Peyer's patch (tissue), 4 donors: ENCODE results near the gene EPHA6.

Source experiments
- CTCF ChIP-seq, 6 experiments: fragments of 450-650 bp in 4 of 6; fragments of 200-600 bp in 2 of 6; sonication (generic) in 1 of 6; IDR thresholded peaks; one replicate each; pipeline ENCODE4 v1.5.1; 2017 to 2019; ENCODE audit warnings: antibody characterized with exemption in 6 of 6, mild to moderate bottlenecking in 3 of 6, moderate library complexity in 1 of 6
- POLR2A ChIP-seq, 2 donors: fragments of 450-650 bp; IDR thresholded peaks; one replicate each; pipeline ENCODE4 v1.5.1; 2017; ENCODE audit warnings: antibody characterized with exemption in 2 of 2, mild to moderate bottlenecking in 2 of 2, moderate library complexity in 2 of 2

DNA sequence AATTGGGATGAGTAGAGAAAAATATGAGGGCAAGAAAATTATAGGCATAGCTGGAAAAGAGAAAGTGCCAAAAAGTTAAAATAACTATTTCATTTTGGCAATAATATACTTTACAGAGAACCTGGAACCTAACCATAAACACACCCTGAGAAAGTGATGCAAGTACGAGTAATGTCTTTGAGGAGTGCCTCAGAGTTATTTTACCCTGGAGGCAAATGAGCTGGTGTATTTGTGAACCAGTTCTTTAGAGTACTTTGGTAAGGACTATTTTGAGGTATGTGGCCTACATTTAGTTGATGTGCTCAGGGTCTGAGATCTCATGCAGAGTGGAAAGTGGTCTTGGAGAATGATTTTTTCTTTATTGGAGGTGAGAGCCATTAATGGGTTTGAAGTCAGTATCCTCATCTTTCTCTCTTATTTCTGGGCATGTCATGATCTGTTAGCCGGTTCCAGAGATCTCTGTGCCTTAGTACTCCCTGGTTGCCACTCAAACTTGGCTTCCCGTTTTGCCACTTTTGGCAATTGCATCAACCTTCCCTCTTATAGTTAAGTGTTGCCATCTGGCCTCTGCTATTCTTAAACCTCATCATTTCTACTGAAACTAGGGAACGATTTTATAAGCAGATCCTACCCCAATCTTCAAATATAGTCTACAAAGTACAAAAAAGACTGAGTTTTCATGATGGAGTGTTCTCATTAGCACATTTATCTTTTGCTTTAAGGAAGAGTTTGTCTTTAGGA, 145.7 kb downstream of the EPHA6 start:
- TF ChIP-seq CTCF (IDR thresholded peaks at IDR 0.05), result no peak
- TF ChIP-seq POLR2A (IDR thresholded peaks at IDR 0.05), result no peak
